ENCODE data around the gene SLC6A12.

SLC6A12 gene

GRCh38 chr12:254912-255311 is 41.0 kb upstream of the SLC6A12 start:
- no peak overlapping the region for H3K27ac ChIP-seq
- TF ChIP-seq CTCF (IDR thresholded peaks at IDR 0.05) (no peak), ZFX (IDR thresholded peaks at IDR 0.05; ENCODE audit: borderline replicate concordance) (no peak)

- TF ChIP-seq ZFX (IDR thresholded peaks at IDR 0.05; ENCODE audit: borderline replicate concordance) (no peak), CTCF (IDR thresholded peaks at IDR 0.05) (no peak)
- no peak overlapping the region for H3K27ac ChIP-seq
These were observed 40.1 kb upstream of the SLC6A12 start for GRCh38 chr12:254039-254438.

GRCh38 chr12:253116-253831 is 39.3 kb upstream of the SLC6A12 start:
- TF ChIP-seq ZFX (IDR thresholded peaks at IDR 0.05; ENCODE audit: borderline replicate concordance): no peak
- no peak for TF ChIP-seq CTCF (IDR thresholded peaks at IDR 0.05)
- no peak overlapping the region for H3K27ac ChIP-seq

GRCh38 chr12:252636-253035 is 38.7 kb upstream of the SLC6A12 start:
- no peak overlapping the region for H3K27ac ChIP-seq
- TF ChIP-seq ZFX (IDR thresholded peaks at IDR 0.05; ENCODE audit: borderline replicate concordance) (no peak), CTCF (IDR thresholded peaks at IDR 0.05) (no peak)

GRCh38 chr12:247271-247670 is 33.3 kb upstream of the SLC6A12 start:
- TF ChIP-seq ZFX (IDR thresholded peaks at IDR 0.05; ENCODE audit: borderline replicate concordance) (no peak), CTCF (IDR thresholded peaks at IDR 0.05) (no peak)
- no peak overlapping the region for H3K27ac ChIP-seq

GRCh38 chr12:243381-243780 is 29.4 kb upstream of the SLC6A12 start:
- TF ChIP-seq CTCF (IDR thresholded peaks at IDR 0.05) (no peak), ZFX (IDR thresholded peaks at IDR 0.05; ENCODE audit: borderline replicate concordance) (no peak)
- H3K27ac ChIP-seq: no peak overlapping the region

- no peak overlapping the region for H3K27ac ChIP-seq
- TF ChIP-seq ZFX (IDR thresholded peaks at IDR 0.05; ENCODE audit: borderline replicate concordance) (no peak), CTCF (IDR thresholded peaks at IDR 0.05) (no peak)
These were observed 28.5 kb upstream of the SLC6A12 start for GRCh38 chr12:242496-242895.

Measured in 22Rv1 (cell line).